ENCODE results near the gene ATP5ME. TPM values are rescaled to one million over a fixed set of nuclear protein-coding genes. Genes with fewer than 3 reads are reported as not detected.

Gene ATP5ME
- total and polyA plus RNA-seq, 2 of the 13 experiments (the other 11 are each of a cell fraction or from before 2014, with no cell fraction given), result 305 to 753 TPM

- Histone ChIP-seq H4K20me1 (ENCODE audit: insufficient read depth, low read length) (no peaks in the 10 kb centered on the region; the same call in 1 of the 2 replicates), H3K4me1 (ENCODE audit: insufficient read depth, low read length) (peaks cover 76% of the 10 kb centered on the region), H3K4me2 (ENCODE audit: low read depth, low read length) (peak overlapping the region; percentile 91), H3K79me2 (ENCODE audit: insufficient read depth, low read length) (peaks cover 16% of the 10 kb centered on the region), H3K27ac (ENCODE audit: extremely low read length, insufficient read depth, low read length) (no peak overlapping the region), H3K9ac (ENCODE audit: insufficient read depth, low read depth, low read length) (peak overlapping the region; percentile 50; the same call in 1 of the 2 replicates), H3K4me3 (replicated peaks in 1 of 3; ENCODE audit: insufficient read depth in 1 of 3, low read depth in 2 of 3, low read length in 3 of 3) (peak overlapping the region in 2 of 3 experiments; percentile 33 to 62; a peak in 4 of 6 replicates), H3K9me3 (ENCODE audit: low read length) (no peaks in the 10 kb centered on the region), H3K27me3 (ENCODE audit: control insufficient read depth in 1 of 2, insufficient read depth in 2 of 2, low read length in 2 of 2) (no peaks in the 10 kb centered on the region), H3K36me3 (replicated peaks in 1 of 2; ENCODE audit: control insufficient read depth in 1 of 2, insufficient read depth in 2 of 2, low read length in 2 of 2) (no peaks in the 10 kb centered on the region; a peak in 1 of 5 replicates), H2AFZ (ENCODE audit: low read length) (no peak overlapping the region)
- intact Hi-C loops (cut with micrococcal nuclease; ENCODE audit: unreplicated experiment), result loop anchor here (10.0 kb wide), 1 partner anchor 203 kb away; no protein-coding TSS in a partner anchor
- BruUV-seq (replicated peaks), result no TSS peak
- peak; percentile 13 for ATAC-seq
- peak; percentile 37 for DNase-seq (ENCODE audit: low spot score)
- ChIA-PET POLR2A (interaction anchor here (1.0 to 1.5 kb wide), 2 partner anchors 14 to 23 kb away, joined by 3 read pairs; no protein-coding TSS in a partner anchor), CTCF (ENCODE audit: low intra/inter-chr PET ratio, low total read pairs) (no interaction called here)
- in situ Hi-C loops (cut with HindIII; ENCODE audit: extremely low pct_ligation_motif_present, low pct_unique_long_range_greater_than_20kb), result no loop called here
- 22% methylated on average over 14 of the region's 26 CpGs for WGBS (ENCODE audit: low lambda C conversion rate)
- no peak for FAIRE-seq
- TF ChIP-seq BHLHE40 (IDR thresholded peaks at IDR 0.05; ENCODE audit: low read length) (0 out of 2 replicates have a peak, but pooled peaks have one; percentile 16), ELF4 (CRISPR knock-in tag; IDR thresholded peaks at IDR 0.05; ENCODE audit: borderline replicate concordance) (no peak), HNRNPL (IDR thresholded peaks at IDR 0.05; ENCODE audit: low read depth, low read length) (peak; percentile 40; the same call in 1 of the 2 replicates), ZNF160 (CRISPR knock-in tag; IDR thresholded peaks at IDR 0.05) (no peak), SRY (CRISPR knock-in tag; IDR thresholded peaks at IDR 0.05) (no peak), ZFP37 (CRISPR knock-in tag; IDR thresholded peaks at IDR 0.05; ENCODE audit: borderline replicate concordance) (no peak), U2AF1 (optimal IDR thresholded peaks at IDR 0.05; ENCODE audit: low read depth, low read length) (no peak), MXD4 (CRISPR knock-in tag; IDR thresholded peaks at IDR 0.05) (peak; percentile 32; the same call in 1 of the 2 replicates), ZBTB37 (CRISPR knock-in tag; IDR thresholded peaks at IDR 0.05) (no peak), HNRNPLL (IDR thresholded peaks at IDR 0.05; ENCODE audit: low read depth, low read length, poor library complexity, severe bottlenecking) (peak; percentile 40), POLR2A (IDR thresholded peaks at IDR 0.05; ENCODE audit: insufficient read depth in 1 of 2, low read depth in 2 of 2, low read length in 2 of 2) (peak in 1 of 2 experiments; percentile 61; a peak in 2 of 4 replicates), BCL6 (CRISPR knock-in tag; IDR thresholded peaks at IDR 0.05) (no peak), SOX13 (IDR thresholded peaks at IDR 0.05) (no peak), SOX13 (CRISPR knock-in tag; conservative IDR thresholded peaks at IDR 0.05 in 1 of 2, IDR thresholded peaks at IDR 0.05 in 1 of 2) (no peak), ZNF546 (CRISPR knock-in tag; conservative IDR thresholded peaks at IDR 0.05) (no peak), PAXIP1 (CRISPR knock-in tag; conservative IDR thresholded peaks at IDR 0.05) (no peak), MTA3 (CRISPR knock-in tag; IDR thresholded peaks at IDR 0.05) (no peak), ATM (IDR thresholded peaks at IDR 0.05; ENCODE audit: borderline replicate concordance) (no peak), ZNF337 (CRISPR knock-in tag; IDR thresholded peaks at IDR 0.05; ENCODE audit: borderline replicate concordance, low read depth) (no peak)
Observed at GRCh38 chr4:677431-678293, 3.6 kb upstream of the ATP5ME start.

Data from HepG2 (cell line).